ENCODE measurements around the gene PTCH1.

PTCH1 gene

GRCh38 chr9:95515272-95516113 is 1.3 kb downstream of the PTCH1 start:
- in situ Hi-C loops (cut with HindIII; ENCODE audit: low pct_ligation_motif_present, low pct_unique_long_range_greater_than_20kb, low sequenced_read_pairs), result no loop called here
- DNase-seq, result peak; percentile 9

DNA sequence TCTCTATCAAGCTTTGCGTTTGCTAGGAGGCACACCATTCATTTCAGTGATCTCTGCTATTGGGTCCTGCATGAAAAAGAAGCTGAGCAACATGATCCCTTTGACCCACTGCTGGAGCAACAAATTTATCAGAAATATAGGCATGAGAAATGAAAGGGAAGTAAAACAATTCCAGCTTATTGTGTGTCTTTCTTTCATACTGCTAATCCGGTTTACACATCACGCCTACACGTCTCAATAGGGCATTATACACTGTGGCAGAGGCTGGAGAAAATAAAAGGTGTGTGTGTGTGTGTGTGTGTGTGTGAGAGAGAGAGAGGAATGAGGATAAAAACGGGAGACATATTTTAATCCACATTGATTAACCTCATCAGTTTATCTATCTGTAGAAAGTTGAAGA is 2.4 kb downstream of the PTCH1 start:
- DNase-seq, result no peak
- in situ Hi-C loops (cut with HindIII; ENCODE audit: low pct_ligation_motif_present, low pct_unique_long_range_greater_than_20kb, low sequenced_read_pairs), result no loop called here

DNA sequence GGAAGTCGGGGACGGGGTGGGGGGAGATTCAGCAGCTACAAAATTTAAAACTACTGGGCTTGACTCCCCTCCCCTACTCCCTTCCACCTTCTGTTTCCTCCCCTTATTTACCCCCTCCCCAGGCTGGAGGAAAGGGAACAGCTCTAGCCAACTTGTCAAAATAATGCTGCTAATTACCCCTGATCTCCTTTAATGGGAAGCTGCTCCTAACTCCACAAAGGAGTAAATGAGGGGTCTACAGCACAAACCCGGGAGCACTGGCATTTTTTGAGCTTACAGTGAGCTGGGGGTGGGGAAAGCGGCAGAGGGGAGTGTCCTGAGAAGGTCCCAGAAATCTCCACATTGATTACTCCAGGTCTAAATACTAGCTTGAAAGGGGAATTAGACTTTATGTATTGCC is 3.1 kb downstream of the PTCH1 start:
- in situ Hi-C loops (cut with HindIII; ENCODE audit: low pct_ligation_motif_present, low pct_unique_long_range_greater_than_20kb, low sequenced_read_pairs), result no loop called here
- no peak for DNase-seq

GRCh38 chr9:95512709-95513095 is 4.1 kb downstream of the PTCH1 start:
- DNase-seq, result no peak
- in situ Hi-C loops (cut with HindIII; ENCODE audit: low pct_ligation_motif_present, low pct_unique_long_range_greater_than_20kb, low sequenced_read_pairs), result no loop called here

GRCh38 chr9:95511952-95512708 is 4.6 kb downstream of the PTCH1 start:
- no peak for DNase-seq
- in situ Hi-C loops (cut with HindIII; ENCODE audit: low pct_ligation_motif_present, low pct_unique_long_range_greater_than_20kb, low sequenced_read_pairs), result no loop called here

DNA sequence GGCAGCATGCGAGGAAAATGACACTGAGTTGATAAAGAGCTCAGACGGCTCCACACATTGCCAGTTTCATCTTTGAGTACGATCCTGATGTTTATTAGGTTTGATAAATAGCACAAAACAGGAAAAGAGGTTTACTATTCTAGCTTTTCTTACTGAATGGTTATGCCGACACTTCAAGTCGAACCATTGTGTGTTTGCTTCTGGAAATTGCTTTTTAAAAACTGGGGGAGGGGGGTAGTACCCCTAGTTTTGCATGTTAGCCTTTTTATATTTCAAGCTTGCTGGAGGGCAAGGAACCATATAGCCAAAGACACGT is 5.2 kb downstream of the PTCH1 start:
- no peak for DNase-seq
- in situ Hi-C loops (cut with HindIII; ENCODE audit: low pct_ligation_motif_present, low pct_unique_long_range_greater_than_20kb, low sequenced_read_pairs), result no loop called here

GRCh38 chr9:95510709-95511615 is 5.8 kb downstream of the PTCH1 start:
- in situ Hi-C loops (cut with HindIII; ENCODE audit: low pct_ligation_motif_present, low pct_unique_long_range_greater_than_20kb, low sequenced_read_pairs), result no loop called here
- DNase-seq, result peak; percentile 90

- peak; percentile 17 for DNase-seq
Measured at GRCh38 chr9:95509851-95510708, 6.7 kb downstream of the PTCH1 start.

DNA sequence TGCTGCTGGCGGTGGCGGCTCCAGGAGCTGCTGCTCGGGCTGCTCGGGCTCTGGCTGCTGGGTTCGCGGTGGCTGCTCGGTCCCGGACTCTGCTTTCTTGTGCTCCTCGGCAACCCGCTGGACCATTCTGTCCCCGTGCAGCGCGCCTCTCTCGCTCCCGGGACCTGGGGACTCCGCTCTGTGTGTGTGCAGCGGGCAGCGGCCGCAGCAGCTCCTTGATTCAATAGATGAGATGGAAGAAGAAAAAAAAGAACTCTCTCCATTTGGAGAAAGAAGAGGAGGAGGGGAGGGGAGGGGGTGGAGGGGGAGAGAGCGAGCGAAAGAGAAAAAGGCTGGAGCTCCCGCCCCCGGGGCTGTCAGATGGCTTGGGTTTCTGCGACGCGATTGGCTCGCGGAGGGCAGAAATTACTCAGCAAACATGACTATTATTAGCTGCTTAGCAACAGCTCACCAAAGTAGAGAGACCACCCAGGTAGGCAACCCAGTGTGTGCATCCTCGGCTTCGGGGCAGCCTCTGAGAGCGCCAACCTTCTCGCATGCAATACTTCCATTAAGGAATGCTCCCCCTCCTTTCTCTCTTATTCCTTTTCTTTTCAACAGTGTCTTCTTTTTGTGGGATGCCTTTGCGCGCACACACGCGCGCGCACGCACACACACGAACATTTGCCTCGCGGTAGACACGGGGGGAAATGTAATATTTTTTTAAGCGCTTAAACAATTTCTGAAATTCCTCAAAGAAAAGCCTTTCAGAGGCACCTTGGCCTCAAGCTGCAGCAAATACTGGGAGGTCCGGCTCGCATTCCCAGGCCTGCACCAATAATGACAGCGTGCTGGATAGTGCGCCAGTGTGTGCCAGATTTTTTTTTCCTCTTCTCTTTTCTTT is 7.6 kb downstream of the PTCH1 start:
- in situ Hi-C loops (cut with HindIII; ENCODE audit: low pct_ligation_motif_present, low pct_unique_long_range_greater_than_20kb, low sequenced_read_pairs), result no loop called here
- DNase-seq, result peak; percentile 87

More at GRCh38 chr9:95509851-95510708, 6.7 kb downstream of the PTCH1 start:
- in situ Hi-C loops (cut with HindIII; ENCODE audit: low pct_ligation_motif_present, low pct_unique_long_range_greater_than_20kb, low sequenced_read_pairs), result no loop called here

DNA sequence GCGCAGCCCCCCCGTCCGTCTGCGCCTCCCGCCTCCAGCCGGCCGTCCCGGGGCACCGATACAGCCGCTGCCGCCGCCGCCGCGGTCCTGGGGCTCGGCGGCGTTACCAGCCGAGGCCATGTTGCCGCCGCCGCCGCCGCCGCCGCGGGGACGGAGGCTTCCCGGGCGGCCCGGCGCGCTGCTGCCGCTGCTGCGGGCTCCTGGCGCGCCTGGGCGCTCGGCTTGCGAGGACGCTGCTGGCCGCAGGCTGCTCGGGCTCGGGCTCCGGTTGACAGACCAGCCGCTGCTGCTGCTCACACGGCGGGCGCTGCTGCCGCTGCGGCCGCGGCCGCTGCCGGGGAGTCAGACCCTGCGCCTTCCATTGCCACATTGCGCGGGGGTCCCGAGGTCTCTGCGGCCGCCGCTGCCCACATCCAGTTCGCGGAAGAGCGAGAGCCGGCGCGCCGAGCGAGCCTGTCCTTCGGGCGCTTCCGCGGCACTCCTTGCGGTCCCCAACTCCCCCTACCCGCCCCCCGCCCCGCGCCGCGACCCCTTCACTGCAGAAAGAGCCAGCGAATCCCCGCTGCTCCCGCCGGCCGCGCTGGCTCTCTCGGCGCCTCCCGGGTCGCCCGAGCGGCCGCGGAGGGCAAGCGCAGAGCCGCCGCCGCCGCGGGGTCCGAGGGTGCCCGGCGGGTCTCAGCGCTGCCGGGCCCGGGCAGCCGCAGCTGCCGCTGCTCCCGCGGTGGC is 8.4 kb downstream of the PTCH1 start:
- DNase-seq, result peak; percentile 21
- in situ Hi-C loops (cut with HindIII; ENCODE audit: low pct_ligation_motif_present, low pct_unique_long_range_greater_than_20kb, low sequenced_read_pairs), result no loop called here

- in situ Hi-C loops (cut with HindIII; ENCODE audit: low pct_ligation_motif_present, low pct_unique_long_range_greater_than_20kb, low sequenced_read_pairs), result no loop called here
- peak; percentile 51 for DNase-seq
Measured at GRCh38 chr9:95507464-95508241, 9.1 kb downstream of the PTCH1 start.

DNA sequence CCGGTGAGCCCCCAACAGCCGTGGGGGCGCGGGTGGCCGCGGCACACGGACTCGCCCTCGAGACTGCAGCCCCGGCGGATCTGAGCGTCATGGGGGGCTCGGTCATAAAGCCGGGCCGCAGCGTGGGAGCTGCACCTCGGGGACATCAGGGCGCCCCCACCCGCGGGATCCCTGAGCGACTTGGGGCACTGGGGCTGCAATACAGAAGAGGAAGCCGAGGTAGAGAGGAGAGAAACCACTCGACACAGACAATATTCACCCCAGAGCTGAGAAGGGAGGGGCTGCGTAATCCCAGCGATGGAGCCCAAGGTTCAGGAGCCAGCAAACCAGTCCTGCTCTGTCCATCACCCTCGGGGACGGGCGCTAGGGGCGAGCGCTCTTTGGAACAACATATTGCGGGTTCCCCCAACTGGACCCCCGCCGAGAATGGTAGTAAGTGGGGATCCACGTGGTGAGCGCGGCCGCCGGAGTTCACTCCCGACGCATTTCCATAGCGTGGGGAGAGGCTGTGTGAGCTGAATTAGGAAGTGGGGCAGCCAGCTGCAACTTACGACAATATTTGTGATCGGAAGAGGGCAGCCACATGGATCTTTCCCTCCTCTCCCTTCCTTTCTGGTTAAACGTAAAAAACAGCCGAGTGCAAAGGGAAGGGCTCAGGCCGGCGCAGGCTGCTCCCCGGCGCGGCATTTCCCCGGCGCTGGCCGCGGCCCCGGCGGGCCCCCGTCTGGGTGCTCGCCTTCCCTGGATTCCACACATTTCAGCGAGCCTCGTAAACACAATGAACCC is 9.9 kb downstream of the PTCH1 start:
- peak; percentile 67 for DNase-seq
- in situ Hi-C loops (cut with HindIII; ENCODE audit: low pct_ligation_motif_present, low pct_unique_long_range_greater_than_20kb, low sequenced_read_pairs), result no loop called here

- peak; percentile 44 for DNase-seq
- in situ Hi-C loops (cut with HindIII; ENCODE audit: low pct_ligation_motif_present, low pct_unique_long_range_greater_than_20kb, low sequenced_read_pairs), result no loop called here
Measured at GRCh38 chr9:95506428-95506677, 10.4 kb downstream of the PTCH1 start.

GRCh38 chr9:95505717-95506427 is 10.9 kb downstream of the PTCH1 start:
- peak; percentile 59 for DNase-seq
- in situ Hi-C loops (cut with HindIII; ENCODE audit: low pct_ligation_motif_present, low pct_unique_long_range_greater_than_20kb, low sequenced_read_pairs), result no loop called here

DNA sequence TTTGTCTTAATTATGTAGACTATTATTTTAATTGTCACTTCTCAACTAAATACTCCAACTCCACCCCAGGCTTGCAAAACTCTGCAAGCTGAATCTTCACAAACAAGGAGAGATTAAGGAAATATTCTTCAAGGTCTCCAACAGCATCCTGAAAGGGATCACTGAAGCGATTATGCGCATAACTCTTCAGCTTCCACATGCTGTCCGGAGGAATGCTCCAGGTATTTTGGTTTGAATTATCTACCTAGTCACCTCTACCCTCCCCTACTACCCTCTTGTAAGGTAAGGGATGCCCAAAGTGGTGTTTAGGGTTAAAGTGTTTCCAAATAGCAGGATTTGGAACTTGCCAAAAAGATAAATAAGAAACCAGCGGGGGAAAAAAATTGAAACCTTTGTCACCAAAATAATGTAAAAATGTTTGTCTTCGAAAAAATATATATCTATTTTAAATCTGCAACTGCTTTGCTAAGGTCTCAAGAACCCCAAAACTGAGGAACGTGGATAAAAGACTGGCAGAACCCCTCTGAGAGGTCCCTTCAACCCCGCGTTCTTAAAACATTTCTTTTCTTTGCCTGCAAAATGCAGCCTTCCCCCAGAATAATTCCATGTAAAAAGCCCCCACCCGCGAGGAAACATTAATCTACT is 11.6 kb downstream of the PTCH1 start:
- in situ Hi-C loops (cut with HindIII; ENCODE audit: low pct_ligation_motif_present, low pct_unique_long_range_greater_than_20kb, low sequenced_read_pairs), result no loop called here
- no peak for DNase-seq

Data from ACHN (cell line).